ENCODE measurements around the gene C1QA. TPM values are rescaled to one million over a fixed set of nuclear protein-coding genes. Genes with fewer than 3 reads are reported as not detected.

Gene C1QA
- total RNA-seq, 1 experiment from 2014 or later: 0.50 TPM

GRCh38 chr1:22688466-22688865 lies 52.0 kb downstream of the C1QA start:
- Mint-ChIP-seq H3K36me3 (no peaks in the 10 kb centered on the region), H3K27ac (no peak overlapping the region), H3K9me3 (no peaks in the 10 kb centered on the region), H3K27me3 (ENCODE audit: low read depth) (no peaks in the 10 kb centered on the region), H3K4me1 (peaks cover 6% of the 10 kb centered on the region), H3K4me3 (no peak overlapping the region)
- DNase-seq (ENCODE audit: low spot score) (no peak), ATAC-seq (no peak)
- CTCF ChIA-PET: interaction anchor here (0.9 to 2.7 kb wide), 2 partner anchors 16 to 161 kb away, joined by 3 to 11 read pairs; no protein-coding TSS in a partner anchor
- no peak for TF ChIP-seq RORB (CRISPR knock-in tag; IDR thresholded peaks at IDR 0.05)
- TF ChIP-seq, protein P1, sequence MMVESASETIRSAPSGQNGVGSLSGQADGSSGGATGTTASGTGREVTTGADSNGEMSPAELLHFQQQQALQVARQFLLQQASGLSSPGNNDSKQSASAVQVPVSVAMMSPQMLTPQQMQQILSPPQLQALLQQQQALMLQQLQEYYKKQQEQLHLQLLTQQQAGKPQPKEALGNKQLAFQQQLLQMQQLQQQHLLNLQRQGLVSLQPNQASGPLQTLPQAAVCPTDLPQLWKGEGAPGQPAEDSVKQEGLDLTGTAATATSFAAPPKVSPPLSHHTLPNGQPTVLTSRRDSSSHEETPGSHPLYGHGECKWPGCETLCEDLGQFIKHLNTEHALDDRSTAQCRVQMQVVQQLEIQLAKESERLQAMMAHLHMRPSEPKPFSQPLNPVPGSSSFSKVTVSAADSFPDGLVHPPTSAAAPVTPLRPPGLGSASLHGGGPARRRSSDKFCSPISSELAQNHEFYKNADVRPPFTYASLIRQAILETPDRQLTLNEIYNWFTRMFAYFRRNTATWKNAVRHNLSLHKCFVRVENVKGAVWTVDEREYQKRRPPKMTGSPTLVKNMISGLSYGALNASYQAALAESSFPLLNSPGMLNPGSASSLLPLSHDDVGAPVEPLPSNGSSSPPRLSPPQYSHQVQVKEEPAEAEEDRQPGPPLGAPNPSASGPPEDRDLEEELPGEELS (CRISPR knock-in tag; IDR thresholded peaks at IDR 0.05): no peak
- TF ChIP-seq, protein P2, sequence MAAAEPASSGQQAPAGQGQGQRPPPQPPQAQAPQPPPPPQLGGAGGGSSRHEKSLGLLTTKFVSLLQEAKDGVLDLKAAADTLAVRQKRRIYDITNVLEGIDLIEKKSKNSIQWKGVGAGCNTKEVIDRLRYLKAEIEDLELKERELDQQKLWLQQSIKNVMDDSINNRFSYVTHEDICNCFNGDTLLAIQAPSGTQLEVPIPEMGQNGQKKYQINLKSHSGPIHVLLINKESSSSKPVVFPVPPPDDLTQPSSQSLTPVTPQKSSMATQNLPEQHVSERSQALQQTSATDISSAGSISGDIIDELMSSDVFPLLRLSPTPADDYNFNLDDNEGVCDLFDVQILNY (CRISPR knock-in tag; IDR thresholded peaks at IDR 0.05): no peak
- TF ChIP-seq KAT7 (CRISPR knock-in tag; IDR thresholded peaks at IDR 0.05; ENCODE audit: borderline replicate concordance): no peak
- TF ChIP-seq SMAD3 (CRISPR knock-in tag; IDR thresholded peaks at IDR 0.05; ENCODE audit: borderline replicate concordance): no peak
- TF ChIP-seq GRHL2 (CRISPR knock-in tag; IDR thresholded peaks at IDR 0.05; ENCODE audit: insufficient replicate concordance, severe bottlenecking): no peak
- TF ChIP-seq, protein P3, sequence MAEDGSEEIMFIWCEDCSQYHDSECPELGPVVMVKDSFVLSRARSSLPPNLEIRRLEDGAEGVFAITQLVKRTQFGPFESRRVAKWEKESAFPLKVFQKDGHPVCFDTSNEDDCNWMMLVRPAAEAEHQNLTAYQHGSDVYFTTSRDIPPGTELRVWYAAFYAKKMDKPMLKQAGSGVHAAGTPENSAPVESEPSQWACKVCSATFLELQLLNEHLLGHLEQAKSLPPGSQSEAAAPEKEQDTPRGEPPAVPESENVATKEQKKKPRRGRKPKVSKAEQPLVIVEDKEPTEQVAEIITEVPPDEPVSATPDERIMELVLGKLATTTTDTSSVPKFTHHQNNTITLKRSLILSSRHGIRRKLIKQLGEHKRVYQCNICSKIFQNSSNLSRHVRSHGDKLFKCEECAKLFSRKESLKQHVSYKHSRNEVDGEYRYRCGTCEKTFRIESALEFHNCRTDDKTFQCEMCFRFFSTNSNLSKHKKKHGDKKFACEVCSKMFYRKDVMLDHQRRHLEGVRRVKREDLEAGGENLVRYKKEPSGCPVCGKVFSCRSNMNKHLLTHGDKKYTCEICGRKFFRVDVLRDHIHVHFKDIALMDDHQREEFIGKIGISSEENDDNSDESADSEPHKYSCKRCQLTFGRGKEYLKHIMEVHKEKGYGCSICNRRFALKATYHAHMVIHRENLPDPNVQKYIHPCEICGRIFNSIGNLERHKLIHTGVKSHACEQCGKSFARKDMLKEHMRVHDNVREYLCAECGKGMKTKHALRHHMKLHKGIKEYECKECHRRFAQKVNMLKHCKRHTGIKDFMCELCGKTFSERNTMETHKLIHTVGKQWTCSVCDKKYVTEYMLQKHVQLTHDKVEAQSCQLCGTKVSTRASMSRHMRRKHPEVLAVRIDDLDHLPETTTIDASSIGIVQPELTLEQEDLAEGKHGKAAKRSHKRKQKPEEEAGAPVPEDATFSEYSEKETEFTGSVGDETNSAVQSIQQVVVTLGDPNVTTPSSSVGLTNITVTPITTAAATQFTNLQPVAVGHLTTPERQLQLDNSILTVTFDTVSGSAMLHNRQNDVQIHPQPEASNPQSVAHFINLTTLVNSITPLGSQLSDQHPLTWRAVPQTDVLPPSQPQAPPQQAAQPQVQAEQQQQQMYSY (CRISPR knock-in tag; IDR thresholded peaks at IDR 0.05): no peak
- TF ChIP-seq, protein P4, sequence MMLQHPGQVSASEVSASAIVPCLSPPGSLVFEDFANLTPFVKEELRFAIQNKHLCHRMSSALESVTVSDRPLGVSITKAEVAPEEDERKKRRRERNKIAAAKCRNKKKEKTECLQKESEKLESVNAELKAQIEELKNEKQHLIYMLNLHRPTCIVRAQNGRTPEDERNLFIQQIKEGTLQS (CRISPR knock-in tag; conservative IDR thresholded peaks at IDR 0.05): no peak
- TF ChIP-seq GABPB1 (CRISPR knock-in tag; IDR thresholded peaks at IDR 0.05): no peak
- no peak for TF ChIP-seq ZNF512 (CRISPR knock-in tag; IDR thresholded peaks at IDR 0.05; ENCODE audit: borderline replicate concordance)
- TF ChIP-seq ZSCAN18 (CRISPR knock-in tag; IDR thresholded peaks at IDR 0.05): no peak
- no peak for TF ChIP-seq IRF2 (CRISPR knock-in tag; IDR thresholded peaks at IDR 0.05; ENCODE audit: borderline replicate concordance, low read depth)
- no peak for TF ChIP-seq ESRRA (CRISPR knock-in tag; IDR thresholded peaks at IDR 0.05; ENCODE audit: borderline replicate concordance)
- TF ChIP-seq, protein P5, sequence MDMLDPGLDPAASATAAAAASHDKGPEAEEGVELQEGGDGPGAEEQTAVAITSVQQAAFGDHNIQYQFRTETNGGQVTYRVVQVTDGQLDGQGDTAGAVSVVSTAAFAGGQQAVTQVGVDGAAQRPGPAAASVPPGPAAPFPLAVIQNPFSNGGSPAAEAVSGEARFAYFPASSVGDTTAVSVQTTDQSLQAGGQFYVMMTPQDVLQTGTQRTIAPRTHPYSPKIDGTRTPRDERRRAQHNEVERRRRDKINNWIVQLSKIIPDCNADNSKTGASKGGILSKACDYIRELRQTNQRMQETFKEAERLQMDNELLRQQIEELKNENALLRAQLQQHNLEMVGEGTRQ (CRISPR knock-in tag; IDR thresholded peaks at IDR 0.05): no peak
- no peak for TF ChIP-seq CDX4 (CRISPR knock-in tag; IDR thresholded peaks at IDR 0.05; ENCODE audit: borderline replicate concordance)
- TF ChIP-seq HMGXB4 (CRISPR knock-in tag; IDR thresholded peaks at IDR 0.05): no peak
- POLR2A ChIA-PET: no interaction called here

Measured in WTC11 (cell line).